T-helper 17 cell (primary cell): ENCODE results near the gene EFCAB6. TPM values are rescaled to one million over a fixed set of nuclear protein-coding genes. Genes with fewer than 3 reads are reported as not detected.

Experiments used
- ATAC-seq: fragments of 150-1000 bp; cut with Tn5 transposase; 2 replicates; pipeline ENCODE4 v1.10.0; 2021; ENCODE audit warnings: mild to moderate bottlenecking, moderate library complexity
- DNase-seq, 3 donors: peaks; one replicate each; pipeline versions ENCODE4 v3.0.0 to v3.0.0-alpha.2; 2020 to 2021
- H3K9me3 ChIP-seq: one replicate; pipeline ENCODE4 v1.7.0; 2013; ENCODE audit warnings: low read length, mild to moderate bottlenecking; ENCODE audit not compliant: control insufficient read depth, poor library complexity, severe bottlenecking
- H3K27ac Mint-ChIP-seq: one replicate; pipeline ENCODE4 v1.8.0; 2022; ENCODE audit warnings: mild to moderate bottlenecking, moderate library complexity, mixed read lengths
- H3K27me3 Mint-ChIP-seq: one replicate; pipeline ENCODE4 v1.8.0; 2022; ENCODE audit warnings: mixed read lengths
- H3K36me3 Mint-ChIP-seq: one replicate; pipeline ENCODE4 v1.8.0; 2022; ENCODE audit warnings: low read depth, mixed read lengths
- H3K4me1 Mint-ChIP-seq: one replicate; pipeline ENCODE4 v1.8.0; 2022; ENCODE audit warnings: mild to moderate bottlenecking, mixed read lengths
- H3K4me3 Mint-ChIP-seq: one replicate; pipeline ENCODE4 v1.8.0; 2022; ENCODE audit warnings: mild to moderate bottlenecking, moderate library complexity, mixed read lengths
- total RNA-seq, 4 donors: library from RNA in 2 of 4; stranded (reverse) in 2 of 4; gene quantifications; one replicate each; pipeline ENCODE4 v1.2.3 and lab custom pipeline; 2022 to 2026

EFCAB6 gene
- total RNA-seq, 2 donors from 2014 or later, result 0.16 TPM; not detected in 1

- H3K4me1 Mint-ChIP-seq, result no peaks in the 10 kb centered on the region
- H3K27me3 Mint-ChIP-seq, result peaks cover 38% of the 10 kb centered on the region
- no peak overlapping the region for H3K27ac Mint-ChIP-seq
- peaks cover 2% of the 10 kb centered on the region for H3K36me3 Mint-ChIP-seq
- H3K4me3 Mint-ChIP-seq, result no peak overlapping the region
- no peak for ATAC-seq
- no peaks in the 10 kb centered on the region for H3K9me3 ChIP-seq
- no peak for DNase-seq
These were observed 18.9 kb upstream of the EFCAB6 start for GRCh38 chr22:43830931-43831560.

GRCh38 chr22:43829904-43830851 is 18.1 kb upstream of the EFCAB6 start:
- Mint-ChIP-seq H3K4me1 (no peaks in the 10 kb centered on the region), H3K4me3 (no peak overlapping the region), H3K27ac (no peak overlapping the region), H3K27me3 (peaks cover 40% of the 10 kb centered on the region), H3K36me3 (no peaks in the 10 kb centered on the region)
- ATAC-seq, result no peak
- H3K9me3 ChIP-seq, result no peaks in the 10 kb centered on the region
- no peak for DNase-seq

GRCh38 chr22:43828998-43829782 is 17.1 kb upstream of the EFCAB6 start:
- H3K4me1 Mint-ChIP-seq, result no peaks in the 10 kb centered on the region
- H3K27ac Mint-ChIP-seq, result no peak overlapping the region
- H3K36me3 Mint-ChIP-seq, result no peaks in the 10 kb centered on the region
- H3K9me3 ChIP-seq, result no peaks in the 10 kb centered on the region
- H3K27me3 Mint-ChIP-seq, result peaks cover 49% of the 10 kb centered on the region
- ATAC-seq (no peak), DNase-seq (no peak)
- H3K4me3 Mint-ChIP-seq, result no peak overlapping the region

- DNase-seq, result no peak
- no peak overlapping the region for H3K4me3 Mint-ChIP-seq
- H3K36me3 Mint-ChIP-seq, result no peaks in the 10 kb centered on the region
- H3K4me1 Mint-ChIP-seq, result no peaks in the 10 kb centered on the region
- peaks cover 54% of the 10 kb centered on the region for H3K27me3 Mint-ChIP-seq
- ATAC-seq, result no peak
- no peaks in the 10 kb centered on the region for H3K9me3 ChIP-seq
- no peak overlapping the region for H3K27ac Mint-ChIP-seq
These were observed 16.6 kb upstream of the EFCAB6 start for GRCh38 chr22:43828725-43828997.

- H3K9me3 ChIP-seq, result no peaks in the 10 kb centered on the region
- no peak for DNase-seq
- no peaks in the 10 kb centered on the region for H3K4me1 Mint-ChIP-seq
- no peak overlapping the region for H3K4me3 Mint-ChIP-seq
- no peak overlapping the region for H3K27ac Mint-ChIP-seq
- H3K36me3 Mint-ChIP-seq, result no peaks in the 10 kb centered on the region
- no peak for ATAC-seq
- peaks cover 59% of the 10 kb centered on the region for H3K27me3 Mint-ChIP-seq
These were observed 16.0 kb upstream of the EFCAB6 start for GRCh38 chr22:43827926-43828724.

GRCh38 chr22:43827003-43827735 is 15.1 kb upstream of the EFCAB6 start:
- no peak for DNase-seq
- H3K9me3 ChIP-seq, result no peaks in the 10 kb centered on the region
- ATAC-seq, result no peak
- H3K4me3 Mint-ChIP-seq, result no peak overlapping the region
- no peak overlapping the region for H3K27ac Mint-ChIP-seq
- H3K27me3 Mint-ChIP-seq, result peaks cover 69% of the 10 kb centered on the region
- H3K36me3 Mint-ChIP-seq, result no peaks in the 10 kb centered on the region
- no peaks in the 10 kb centered on the region for H3K4me1 Mint-ChIP-seq

GRCh38 chr22:43826142-43827002 is 14.3 kb upstream of the EFCAB6 start:
- Mint-ChIP-seq H3K36me3 (peaks cover under 1% of the 10 kb centered on the region), H3K4me3 (no peak overlapping the region), H3K27ac (no peak overlapping the region), H3K27me3 (peaks cover 77% of the 10 kb centered on the region), H3K4me1 (peaks cover 4% of the 10 kb centered on the region)
- no peak for ATAC-seq
- no peaks in the 10 kb centered on the region for H3K9me3 ChIP-seq
- DNase-seq, result no peak

GRCh38 chr22:43825651-43826050 is 13.5 kb upstream of the EFCAB6 start:
- Mint-ChIP-seq H3K4me1 (peaks cover 6% of the 10 kb centered on the region), H3K27ac (no peak overlapping the region), H3K27me3 (peaks cover 84% of the 10 kb centered on the region), H3K4me3 (no peak overlapping the region), H3K36me3 (peaks cover 2% of the 10 kb centered on the region)
- no peak for DNase-seq
- H3K9me3 ChIP-seq, result no peaks in the 10 kb centered on the region
- ATAC-seq, result no peak

GRCh38 chr22:43824724-43825420 is 12.8 kb upstream of the EFCAB6 start:
- peaks cover 83% of the 10 kb centered on the region for H3K27me3 Mint-ChIP-seq
- DNase-seq (no peak), ATAC-seq (no peak)
- no peaks in the 10 kb centered on the region for H3K9me3 ChIP-seq
- H3K36me3 Mint-ChIP-seq, result peaks cover 2% of the 10 kb centered on the region
- peaks cover 6% of the 10 kb centered on the region for H3K4me1 Mint-ChIP-seq
- no peak overlapping the region for H3K27ac Mint-ChIP-seq
- no peak overlapping the region for H3K4me3 Mint-ChIP-seq

GRCh38 chr22:43823911-43824665 is 12.0 kb upstream of the EFCAB6 start:
- Mint-ChIP-seq H3K27me3 (peaks cover 88% of the 10 kb centered on the region), H3K27ac (no peak overlapping the region), H3K4me3 (no peak overlapping the region), H3K4me1 (peaks cover 6% of the 10 kb centered on the region), H3K36me3 (peaks cover 2% of the 10 kb centered on the region)
- ATAC-seq (no peak), DNase-seq (no peak)
- H3K9me3 ChIP-seq, result no peaks in the 10 kb centered on the region
